Activated CD8-positive, alpha-beta memory T cell treated with anti-CD3 and anti-CD28 coated beads, Interleukin-2, amount 50 U/mL, for 24 hours (primary cell): ENCODE data around the gene EFCAB5.
"Not testable (repeated sequence)": the region's sequence is repeated elsewhere in the genome, so short reads cannot be mapped to it uniquely, and the experiment has no call there.

Experiments
- DNase-seq: peaks from one replicate; pipeline ENCODE4 v3.0.0-alpha.2; 2020; ENCODE audit errors: extremely low read depth

EFCAB5 gene

DNA sequence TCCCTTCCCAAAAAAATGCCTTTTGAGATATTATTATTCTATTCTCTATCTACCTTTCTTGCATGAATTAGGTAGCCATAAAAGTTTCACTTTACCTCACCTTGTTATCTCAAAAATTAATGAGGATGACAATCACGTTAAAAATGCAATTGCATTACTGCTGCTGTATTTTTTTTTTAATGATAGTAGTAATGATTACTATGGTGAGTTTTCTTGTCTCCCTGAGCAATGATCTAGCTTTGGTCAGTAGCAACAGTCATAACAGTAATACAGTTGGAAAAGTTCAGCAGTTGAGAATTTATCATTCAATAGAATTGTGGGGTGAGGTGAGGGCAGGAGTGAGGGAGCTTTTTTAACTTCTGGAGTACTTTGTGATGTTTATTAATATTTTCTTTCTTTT, at the start of gene EFCAB5:
Gene EFCAB5, plus strand, starts transcription at position 301 of the 400 bp plus-strand sequence. CDS start 163 bp downstream, outside the sequence.
- no peak for DNase-seq

DNA sequence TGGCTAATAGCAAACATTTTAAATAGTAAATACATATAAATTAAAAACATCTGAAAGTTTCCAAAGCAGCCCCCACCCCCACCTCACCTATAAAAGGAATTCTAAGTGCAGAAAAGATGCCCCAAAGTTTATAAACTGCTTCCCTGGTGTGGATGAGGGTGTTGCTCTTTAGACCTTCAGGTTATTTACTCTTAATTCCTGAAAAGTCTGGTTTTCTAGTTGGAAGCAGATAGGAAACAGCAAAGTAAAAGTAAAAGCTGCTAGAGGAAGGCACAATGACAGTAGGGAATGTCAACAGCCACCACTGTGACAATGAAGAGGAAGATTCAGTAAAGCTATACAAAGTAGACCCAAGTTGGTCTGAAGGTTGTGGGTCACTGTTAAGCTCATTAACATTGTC, 49.2 kb upstream of the EFCAB5 start:
- no peak for DNase-seq

GRCh38 chr17:29897136-29897535, 44.3 kb upstream of the EFCAB5 start:
- not testable (repeated sequence) for DNase-seq

- no peak for DNase-seq
Observed at GRCh38 chr17:29903471-29903870, 38.0 kb upstream of the EFCAB5 start.

DNA sequence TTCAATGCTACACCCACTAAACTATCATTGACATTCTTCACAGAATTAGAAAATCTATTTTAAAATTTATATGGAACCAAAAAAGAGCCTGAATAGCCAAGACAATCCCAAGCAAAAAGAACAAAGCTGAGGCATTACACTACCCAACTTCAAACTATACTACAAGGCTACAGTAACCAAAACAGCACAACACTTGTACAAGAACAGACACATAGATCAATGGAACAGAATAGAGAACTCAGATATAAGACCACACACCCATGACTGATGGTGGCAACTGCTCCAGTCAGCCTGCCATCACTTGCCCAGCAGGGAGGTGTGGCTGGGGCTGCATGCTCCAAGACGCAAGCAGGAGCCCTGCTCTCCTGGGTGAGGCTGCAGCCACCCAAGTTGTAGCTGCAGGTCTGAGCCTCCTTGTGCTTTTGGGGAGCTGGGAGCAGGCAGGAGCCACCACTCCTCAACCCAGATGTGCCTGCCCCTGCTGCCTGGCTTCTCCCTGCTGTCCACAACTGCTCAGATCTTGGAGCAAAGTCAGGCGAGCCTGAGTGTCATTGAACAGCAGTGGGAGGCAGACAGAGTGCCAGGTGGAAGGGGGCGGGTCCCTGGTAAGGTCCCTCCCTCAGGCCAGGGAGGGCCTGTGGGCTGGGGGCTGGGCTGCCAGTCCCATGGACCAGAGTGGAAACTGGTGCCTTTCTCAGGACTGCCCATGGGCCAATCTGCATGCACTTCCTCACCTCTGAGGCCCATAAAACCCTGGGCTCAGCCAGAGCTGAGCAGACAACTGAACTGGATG, 36.2 kb upstream of the EFCAB5 start:
- DNase-seq = no peak

DNA sequence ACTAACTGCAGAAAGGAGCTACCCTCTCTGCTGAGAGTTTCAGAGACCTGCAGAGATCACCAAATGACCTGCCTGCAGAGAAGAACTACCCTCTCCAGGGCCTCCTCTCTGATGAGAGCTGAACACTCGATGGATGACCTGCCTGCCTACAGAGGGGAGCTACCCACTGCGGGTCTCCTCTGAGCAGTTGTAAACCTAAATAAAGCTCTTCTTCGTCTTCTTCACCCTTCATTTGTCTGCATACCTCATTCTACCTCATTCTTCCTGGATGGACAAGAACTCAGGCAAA, 35.6 kb upstream of the EFCAB5 start:
- no peak for DNase-seq

DNA sequence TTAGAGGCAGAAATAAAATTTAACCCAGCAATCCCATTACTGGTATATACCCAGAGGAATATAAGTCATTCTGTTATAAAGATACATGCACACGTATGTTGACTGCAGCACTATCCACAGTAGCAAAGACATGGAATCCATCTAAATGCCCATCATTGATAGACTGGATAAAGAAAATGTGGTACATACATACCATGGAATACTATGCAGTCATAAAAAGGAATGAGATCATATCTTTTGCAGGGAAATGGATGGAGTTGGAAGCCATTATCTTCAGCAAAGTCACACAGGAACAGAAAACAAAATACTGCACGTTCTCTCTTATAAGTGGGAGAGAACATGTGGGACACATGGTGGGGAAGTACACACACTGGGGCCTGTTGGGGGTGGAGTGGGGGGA, 34.5 kb upstream of the EFCAB5 start:
- no peak for DNase-seq

DNA sequence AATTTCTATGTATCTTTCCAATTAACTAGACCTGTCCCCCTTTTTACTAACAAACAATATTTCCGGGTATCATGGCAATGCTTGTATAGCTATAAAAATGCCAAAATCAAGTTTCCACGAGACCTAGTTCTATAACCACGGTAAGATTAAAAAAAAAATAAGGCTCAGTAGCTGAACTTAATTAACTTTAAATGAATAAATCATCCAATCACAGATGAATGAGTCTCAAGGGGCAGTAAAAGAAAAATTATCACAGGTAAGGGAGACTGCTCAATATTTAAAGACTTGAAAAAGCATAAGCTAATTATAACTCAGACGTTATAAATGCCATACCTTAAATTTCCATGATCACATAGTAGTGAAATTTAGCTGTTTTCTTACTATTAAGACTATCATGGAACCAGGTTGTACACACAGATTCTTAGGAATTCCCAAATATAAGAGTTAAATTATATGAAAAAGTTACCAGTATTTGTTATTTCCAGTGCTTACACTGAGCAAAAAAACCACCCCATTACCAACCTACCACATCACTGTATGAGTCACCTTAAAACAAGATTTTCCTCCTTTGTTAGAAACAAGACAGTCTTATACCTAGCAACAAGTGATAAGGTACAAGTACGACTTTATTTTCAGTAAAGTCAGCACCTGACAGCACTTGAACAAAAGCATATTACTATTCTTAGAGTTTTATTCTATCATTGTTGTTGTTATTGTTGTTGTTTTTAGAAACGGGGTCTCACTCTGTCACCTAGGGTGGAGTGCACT, 32.0 kb upstream of the EFCAB5 start:
- no peak for DNase-seq

- no peak for DNase-seq
Observed at GRCh38 chr17:29911641-29912177, 29.7 kb upstream of the EFCAB5 start.

- no peak for DNase-seq
Observed at GRCh38 chr17:29914819-29915537, 26.5 kb upstream of the EFCAB5 start.

DNA sequence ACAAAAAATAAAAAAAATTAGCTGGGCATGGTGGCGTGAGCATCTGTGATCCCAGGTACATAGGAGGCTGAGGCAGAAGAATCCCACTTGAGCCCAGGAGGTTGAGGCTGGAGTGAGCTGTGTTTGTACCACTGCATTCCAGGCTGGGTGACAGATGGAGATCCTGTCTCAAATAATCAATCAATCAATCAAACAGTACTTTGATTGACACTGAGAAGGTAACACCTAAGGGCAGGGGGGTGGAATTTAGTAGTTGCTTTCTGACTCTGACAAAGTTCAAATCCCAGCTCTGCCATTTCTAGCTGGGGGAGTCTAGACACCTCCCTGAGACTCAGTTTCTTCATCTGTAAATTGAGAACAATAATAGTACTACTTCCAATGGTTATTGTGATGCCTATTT, 23.4 kb upstream of the EFCAB5 start:
- DNase-seq = no peak

- no peak for DNase-seq
Observed at GRCh38 chr17:29918922-29919856, 22.2 kb upstream of the EFCAB5 start.

DNA sequence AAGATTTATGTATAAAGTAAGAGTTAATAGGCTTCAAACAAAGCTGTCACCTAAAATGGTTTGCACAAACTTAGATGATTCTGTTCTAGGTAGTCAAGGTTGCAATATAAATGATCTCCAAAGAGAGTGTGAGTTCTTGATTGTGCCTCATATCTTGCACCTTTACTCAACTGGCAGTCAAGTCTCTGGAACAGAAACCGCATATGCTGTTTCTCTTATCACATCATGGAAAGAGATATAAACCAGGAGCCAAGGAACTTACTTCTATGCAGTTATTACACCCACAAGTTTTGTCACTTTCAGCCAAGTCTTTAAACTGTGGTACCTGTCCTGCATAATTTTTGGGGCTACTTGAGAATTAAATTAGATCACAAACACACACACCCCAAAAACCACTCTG, 16.6 kb upstream of the EFCAB5 start:
- DNase-seq = no peak

GRCh38 chr17:29927546-29927945, 13.9 kb upstream of the EFCAB5 start:
- DNase-seq = no peak

DNA sequence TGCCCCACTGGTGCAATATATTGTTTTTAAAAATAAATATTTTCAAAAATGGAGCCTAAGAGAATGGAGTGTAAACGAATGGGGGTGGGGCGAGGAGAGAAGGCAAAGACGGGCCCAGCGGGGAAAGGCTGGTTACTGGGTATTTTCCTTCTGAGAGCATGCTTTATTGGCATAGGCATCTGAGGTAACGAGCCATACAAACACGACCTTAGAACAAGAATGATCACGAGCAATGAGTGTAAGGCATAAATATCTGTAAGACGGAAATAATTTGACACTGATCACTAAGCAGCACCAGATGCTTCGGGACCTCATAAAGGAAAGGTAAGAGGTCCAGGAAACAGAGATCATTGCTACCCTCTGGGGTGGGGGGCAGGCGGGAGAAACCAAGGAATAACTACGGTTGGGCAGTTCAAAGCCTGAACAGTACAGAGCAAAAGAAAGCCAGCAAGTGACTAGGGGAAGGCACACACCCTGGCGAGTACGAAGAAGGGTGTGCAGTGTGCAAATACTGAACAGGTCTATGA, 12.4 kb upstream of the EFCAB5 start:
- no peak for DNase-seq

DNA sequence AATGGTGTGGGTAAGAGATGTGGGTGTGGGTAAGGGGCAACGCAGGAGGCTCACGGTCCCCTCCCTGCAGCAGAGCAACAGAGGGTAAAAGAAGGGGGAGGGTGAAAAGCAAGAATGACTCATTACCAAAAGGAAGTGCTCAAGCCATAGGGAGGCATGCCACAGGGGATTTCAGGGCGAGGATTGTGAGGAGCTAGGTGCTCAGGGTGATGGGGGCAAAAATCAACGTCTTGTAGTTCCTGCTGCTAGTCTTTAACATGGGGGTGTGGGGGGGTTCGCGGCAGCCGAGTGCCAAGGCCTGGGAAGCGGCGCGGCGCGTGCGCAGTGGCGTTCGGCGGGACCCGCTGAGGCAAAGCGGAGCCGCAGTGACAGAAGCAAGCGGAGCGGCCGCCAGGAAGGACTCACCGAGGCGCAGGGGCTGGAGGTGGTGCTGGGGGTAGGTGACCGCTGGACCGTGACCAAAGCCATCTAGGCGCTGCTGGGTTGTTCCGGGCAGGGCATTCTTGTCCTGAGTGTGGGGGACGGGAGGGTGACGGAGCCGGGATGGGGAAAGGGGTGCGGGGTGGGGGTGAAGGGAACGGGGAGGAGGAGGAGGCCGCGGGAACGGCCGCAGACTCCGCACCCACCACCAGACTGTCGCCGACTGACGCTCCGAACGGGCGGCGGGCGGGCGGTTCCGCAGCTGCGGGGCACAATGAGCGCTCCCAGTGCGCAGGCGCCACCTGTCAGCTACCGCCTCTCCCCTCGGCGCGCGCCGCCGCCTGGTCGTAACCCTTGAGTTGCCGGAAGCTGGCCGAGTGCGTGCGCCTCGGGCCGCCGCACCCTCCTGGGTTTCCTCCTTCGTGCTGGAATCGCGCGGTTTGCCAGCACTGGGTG, 11.7 kb upstream of the EFCAB5 start, which contains the start of gene SSH2:
Gene SSH2, minus strand, starts transcription at position 696 of the 876 bp plus-strand sequence. Its CDS starts 228 bp downstream, at position 468.
- peak; percentile 53 for DNase-seq

DNA sequence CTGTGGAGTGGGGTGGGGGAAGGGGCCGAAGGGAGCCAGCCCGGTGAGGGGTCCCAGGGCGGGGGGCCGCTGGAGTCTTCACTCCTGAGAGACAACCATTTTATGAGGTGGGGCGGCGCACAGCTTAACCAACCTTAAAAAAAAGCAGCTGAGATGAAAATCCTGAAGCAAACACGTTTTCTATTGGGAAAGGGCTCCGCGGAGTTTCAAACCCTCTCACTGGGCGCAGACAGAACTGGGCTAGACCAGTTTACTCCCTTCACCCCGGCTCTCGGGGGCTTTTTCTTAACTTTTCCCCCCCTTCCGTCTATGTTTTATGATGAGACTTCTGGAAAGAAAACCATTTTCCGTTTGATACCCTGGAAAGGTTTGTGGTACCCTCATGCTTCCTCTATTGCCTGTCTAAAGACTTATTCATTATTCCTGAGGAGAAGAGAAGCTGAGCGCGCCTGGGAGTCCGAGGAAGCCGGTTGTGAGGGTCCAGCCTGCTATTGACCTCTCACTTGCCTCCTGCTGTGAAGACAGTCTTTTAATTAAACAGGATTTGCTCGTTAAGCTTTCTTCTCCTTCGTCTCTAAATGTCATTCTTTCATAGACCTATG, 10.9 kb upstream of the EFCAB5 start:
- no peak for DNase-seq

DNA sequence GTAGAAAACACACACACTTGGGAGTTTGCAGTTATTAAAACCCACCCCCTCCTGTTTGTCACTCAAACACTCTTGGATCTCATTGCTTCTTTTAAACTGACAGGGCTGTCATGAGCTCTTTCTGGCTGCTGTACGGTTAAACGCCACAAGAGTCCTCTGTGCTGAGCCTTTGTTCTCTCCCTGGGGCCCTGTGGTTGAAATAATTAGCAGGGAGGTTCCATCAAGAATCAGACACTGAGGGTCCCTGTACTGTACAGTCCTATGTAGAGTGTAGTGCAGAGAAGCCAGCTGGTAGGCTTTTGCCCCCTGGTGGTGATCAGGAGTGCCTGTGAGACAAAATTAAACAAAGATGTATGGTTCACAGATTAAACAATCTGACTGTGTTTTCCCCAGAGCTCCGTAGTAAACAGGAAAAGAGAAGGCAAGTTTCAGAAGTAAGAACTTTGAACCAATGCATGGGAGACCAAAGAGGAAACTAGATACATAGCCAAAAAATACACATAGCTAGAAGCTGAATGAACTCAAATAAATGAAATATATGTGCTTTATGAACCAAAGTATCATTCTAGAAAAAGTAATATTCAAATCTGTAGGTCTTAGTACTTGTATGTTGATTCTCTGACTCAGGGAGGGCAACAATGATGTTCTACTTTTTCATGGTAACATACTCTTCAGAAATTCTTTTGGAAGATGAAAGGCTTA, 10.1 kb upstream of the EFCAB5 start:
- peak; percentile 26 for DNase-seq

DNA sequence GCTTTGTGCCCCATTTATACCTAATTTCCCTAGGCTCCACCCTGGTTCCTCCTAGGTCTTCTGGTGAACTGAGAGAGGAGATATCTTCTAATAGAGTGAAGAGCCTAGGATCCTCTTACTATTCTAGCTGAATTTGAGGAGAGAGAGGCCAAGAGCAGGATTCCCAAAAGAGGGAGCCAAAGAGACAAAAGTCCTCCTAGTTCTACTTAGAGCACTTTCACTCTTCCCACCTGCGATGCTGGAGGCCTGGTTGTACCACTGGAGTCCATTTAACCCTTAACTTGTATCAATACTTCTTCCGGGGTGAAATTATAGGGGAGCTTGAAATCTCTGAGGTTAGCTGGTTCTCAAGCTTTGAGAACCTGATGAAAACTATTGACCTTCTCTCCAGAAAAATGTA, 8.1 kb upstream of the EFCAB5 start:
- no peak for DNase-seq
